ENCODE measurements around the gene NPW. TPM values are rescaled to one million over a fixed set of nuclear protein-coding genes. Genes with fewer than 3 reads are reported as not detected.

Gene NPW
- total RNA-seq, 1 donor = 1.3 TPM

- no peak for DNase-seq (ENCODE audit: low read depth)
Measured at GRCh38 chr16:1980770-1981087, 38.9 kb upstream of the NPW start.

GRCh38 chr16:1981398-1981836, 38.2 kb upstream of the NPW start, which contains the start of gene NOXO1:
Gene NOXO1, minus strand, starts transcription at chr16:1981469. Its CDS starts 290 bp downstream, at chr16:1981179.
- no peak for DNase-seq (ENCODE audit: low read depth)
- no peak for TF ChIP-seq CTCF (IDR thresholded peaks at IDR 0.05; ENCODE audit: insufficient read depth, low read depth, low read length)
- no peak within 1 kb of the TSS for H3K4me3 ChIP-seq (ENCODE audit: low read depth, low read length)

More at GRCh38 chr16:1980770-1981087, 38.9 kb upstream of the NPW start:
- no peak overlapping the region for H3K4me3 ChIP-seq (ENCODE audit: low read depth, low read length)
- TF ChIP-seq CTCF (IDR thresholded peaks at IDR 0.05; ENCODE audit: insufficient read depth, low read depth, low read length) = no peak

GRCh38 chr16:1982013-1982433, 37.6 kb upstream of the NPW start:
- TF ChIP-seq CTCF (IDR thresholded peaks at IDR 0.05; ENCODE audit: insufficient read depth, low read depth, low read length) = no peak
- H3K4me3 ChIP-seq (ENCODE audit: low read depth, low read length) = no peak overlapping the region
- DNase-seq (ENCODE audit: low read depth) = no peak

- TF ChIP-seq CTCF (IDR thresholded peaks at IDR 0.05; ENCODE audit: insufficient read depth, low read depth, low read length) = peak; percentile 40
- no peak for DNase-seq (ENCODE audit: low read depth)
- peak overlapping the region; percentile 65 for H3K4me3 ChIP-seq (ENCODE audit: low read depth, low read length)
Measured at GRCh38 chr16:1982991-1983543, 36.5 kb upstream of the NPW start.

GRCh38 chr16:1983544-1984346, 35.8 kb upstream of the NPW start, which contains the start of gene GFER:
Gene GFER, plus strand, starts transcription at chr16:1984193. Its CDS starts 26 bp downstream, at chr16:1984219.
- DNase-seq (ENCODE audit: low read depth) = peak; percentile 96
- TF ChIP-seq CTCF (IDR thresholded peaks at IDR 0.05; ENCODE audit: insufficient read depth, low read depth, low read length) = peak; percentile 31
- peak within 1 kb of the TSS; percentile 75 for H3K4me3 ChIP-seq (ENCODE audit: low read depth, low read length)

- H3K4me3 ChIP-seq (ENCODE audit: low read depth, low read length) = peak overlapping the region; percentile 75
- no peak for DNase-seq (ENCODE audit: low read depth)
- TF ChIP-seq CTCF (IDR thresholded peaks at IDR 0.05; ENCODE audit: insufficient read depth, low read depth, low read length) = no peak
Measured at GRCh38 chr16:1984347-1985225, 35.0 kb upstream of the NPW start.

All from fibroblast of villous mesenchyme (primary cell).